Choroid plexus epithelial cell (primary cell): Measurements from ENCODE around the gene SLC44A1.

Source experiments
- DNase-seq: peaks from one replicate; pipeline ENCODE4 v3.0.0-alpha.2; 2010; ENCODE audit warnings: low read depth
- H3K4me3 ChIP-seq: 2 replicates; pipeline ENCODE4 v1.5.1; 2011; ENCODE audit warnings: low read depth, mild to moderate bottlenecking, control low read depth, low read length, moderate library complexity
- CTCF ChIP-seq: conservative IDR thresholded peaks from 2 replicates; pipeline ENCODE4 v1.5.1; 2011; ENCODE audit warnings: low read depth, mild to moderate bottlenecking, control low read depth, inconsistent platforms, low read length, moderate library complexity

Gene SLC44A1

GRCh38 chr9:105206821-105207699 is 37.4 kb upstream of the SLC44A1 start:
- DNase-seq = peak; percentile 39
- no peak for TF ChIP-seq CTCF
- no peak overlapping the region for H3K4me3 ChIP-seq

- TF ChIP-seq CTCF = no peak
- DNase-seq = peak; percentile 44
- no peak overlapping the region for H3K4me3 ChIP-seq
Measured at GRCh38 chr9:105216440-105217178, 27.8 kb upstream of the SLC44A1 start.

- no peak for DNase-seq
- H3K4me3 ChIP-seq = no peak overlapping the region
- TF ChIP-seq CTCF = no peak
Measured at GRCh38 chr9:105218673-105219072, 25.8 kb upstream of the SLC44A1 start.

- peak; percentile 46 for DNase-seq
- no peak for TF ChIP-seq CTCF
- no peak overlapping the region for H3K4me3 ChIP-seq
Measured at GRCh38 chr9:105219291-105219805, 25.1 kb upstream of the SLC44A1 start.

- TF ChIP-seq CTCF = no peak
- no peak for DNase-seq
- H3K4me3 ChIP-seq = no peak overlapping the region
Measured at GRCh38 chr9:105220451-105220850, 24.0 kb upstream of the SLC44A1 start.

GRCh38 chr9:105223544-105224140 is 20.8 kb upstream of the SLC44A1 start:
- no peak for TF ChIP-seq CTCF
- no peak for DNase-seq

More at GRCh38 chr9:105223544-105224140, 20.8 kb upstream of the SLC44A1 start:
- no peak overlapping the region for H3K4me3 ChIP-seq
